K562 (cell line): ENCODE data around the gene ID4. TPM values are rescaled to one million over a fixed set of nuclear protein-coding genes. Genes with fewer than 3 reads are reported as not detected.
"Not testable (repeated sequence)": the region's sequence is repeated elsewhere in the genome, so short reads cannot be mapped to it uniquely, and the experiment has no call there.

ENCODE experiments used
- ATAC-seq: fragments of 200-7000 bp; cut with Tn5 transposase; 3 replicates; pipeline ENCODE4 v1.9.1; 2020; ENCODE audit warnings: moderate library complexity
- BruUV-seq: library from RNA; stranded (reverse); fragments of 400-500 nt; replicated peaks from 2 replicates; lab custom pipeline; 2021; lab: Mats Ljungman, UMichigan
- CTCF ChIA-PET: fragments of 300-600 bp; formaldehyde crosslinking; extraction: SDS; loops from one replicate; lab custom pipeline; 2021; ENCODE audit warnings: low intra/inter-chr PET ratio; lab: Yijun Ruan, JAX
- POLR2A ChIA-PET: fragments of 300-600, 350-650 bp; sonication (Branson Sonifier 250); formaldehyde crosslinking; extraction: SDS; loops from one replicate; lab custom pipeline; 2021; ENCODE audit warnings: antibody characterized with exemption, inconsistent platforms; lab: Yijun Ruan, JAX
- DNase-seq, 4 experiments: peaks; one replicate each; pipeline versions ENCODE4 v3.0.0 to v3.0.0-alpha.2; 2011 to 2018; ENCODE audit warnings: low spot score in 3 of 4, mixed read lengths in 3 of 4; ENCODE audit errors: extremely low read depth in 1 of 4
- FAIRE-seq: peaks from 2 replicates; lab custom pipeline; 2011; peaks lifted over from hg19 to GRCh38; lab: Jason Lieb, UNC
- H2AFZ ChIP-seq: 2 replicates; pipeline ENCODE4 v1.6.0; 2011; ENCODE audit warnings: low read depth, low read length, control low read depth, inconsistent platforms
- H3K27ac ChIP-seq: fragments of 200-600 bp; 3 replicates; pipeline ENCODE4 v1.8.0; 2011; ENCODE audit warnings: low read depth, mild to moderate bottlenecking, control low read depth, inconsistent platforms, low read length, moderate library complexity, mixed read lengths; ENCODE audit errors: extremely low read depth
- H3K27me3 ChIP-seq, 2 experiments: fragments of 300-600 bp in 1 of 2; 2 replicates in 1 of 2; 3 replicates in 1 of 2; pipeline versions ENCODE4 v1.6.0 to v1.8.0; 2011; ENCODE audit warnings: inconsistent platforms in 2 of 2, low read length in 2 of 2, mild to moderate bottlenecking in 1 of 2, mixed read lengths in 1 of 2, moderate library complexity in 1 of 2; ENCODE audit not compliant: control insufficient read depth in 2 of 2, insufficient read depth in 2 of 2
- H3K36me3 ChIP-seq: fragments of 300-600 bp; 3 replicates; pipeline ENCODE4 v1.8.0; 2011; ENCODE audit warnings: mild to moderate bottlenecking, low read length, inconsistent platforms; ENCODE audit not compliant: control insufficient read depth, insufficient read depth
- H3K4me1 ChIP-seq, 2 experiments: fragments of 200-600 bp in 1 of 2; replicated peaks in 1 of 2; 2 replicates in 1 of 2; 3 replicates in 1 of 2; pipeline versions ENCODE4 v1.5.1 to v1.8.0; 2011; ENCODE audit warnings: inconsistent platforms in 2 of 2, low read length in 2 of 2, mild to moderate bottlenecking in 1 of 2, mixed read lengths in 1 of 2, moderate library complexity in 1 of 2; ENCODE audit not compliant: control insufficient read depth in 2 of 2, insufficient read depth in 2 of 2
- H3K4me2 ChIP-seq: 2 replicates; pipeline ENCODE4 v1.6.1; 2011; ENCODE audit warnings: low read length, control low read depth, inconsistent platforms, mixed read lengths; ENCODE audit not compliant: insufficient read depth
- H3K4me3 ChIP-seq: fragments of 200-600 bp; sonication (generic), shearing (Covaris generic); 2 replicates; pipeline ENCODE4 v1.5.1; 2016; ENCODE audit warnings: control low read depth, inconsistent platforms
- H3K79me2 ChIP-seq: fragments of 200-600 bp; 3 replicates; pipeline ENCODE4 v1.8.0; 2011; ENCODE audit warnings: low read length, inconsistent platforms; ENCODE audit not compliant: control insufficient read depth, insufficient read depth
- H3K9ac ChIP-seq, 2 experiments: 2 replicates each; pipeline versions ENCODE4 v1.6.0 to v1.6.1; 2011; ENCODE audit warnings: low read depth in 2 of 2, low read length in 2 of 2, control low read depth in 1 of 2, inconsistent platforms in 1 of 2, mild to moderate bottlenecking in 1 of 2, mixed read lengths in 1 of 2; ENCODE audit not compliant: insufficient read depth in 1 of 2
- H3K9me1 ChIP-seq: one replicate; pipeline ENCODE4 v1.6.0; 2011; ENCODE audit warnings: inconsistent platforms, mild to moderate bottlenecking, low read length, moderate library complexity; ENCODE audit not compliant: control insufficient read depth, insufficient read depth
- H3K9me3 ChIP-seq: replicated peaks from 2 replicates; pipeline ENCODE4 v1.5.1; 2011; ENCODE audit warnings: low read depth, low read length, inconsistent platforms; ENCODE audit not compliant: control insufficient read depth, insufficient read depth
- H4K20me1 ChIP-seq: replicated peaks from 2 replicates; pipeline ENCODE4 v1.6.1; 2011; ENCODE audit warnings: low read length, inconsistent platforms, mixed read lengths; ENCODE audit not compliant: control insufficient read depth, insufficient read depth
- KHSRP ChIP-seq: fragments of 450-650 bp; IDR thresholded peaks from 2 replicates; pipeline ENCODE4 v1.6.1; 2017
- WHSC1 ChIP-seq: IDR thresholded peaks from one replicate; pipeline ENCODE4 v1.6.1; 2012; ENCODE audit warnings: low read length, control low read depth, inconsistent platforms
- WGBS: fragments of 100-300 bp; shearing (Covaris generic); methylation state at CpG from one replicate; pipeline ENCODE4 v1.1.6; 2016; ENCODE audit warnings: low coverage, mixed read lengths; ENCODE audit not compliant: insufficient coverage; ENCODE audit errors: missing lambda C conversion rate; 5-methylcytosine and 5-hydroxymethylcytosine counted together
- in situ Hi-C: fragments of 300-500 bp; cut with MboI; formaldehyde crosslinking; loops from 4 replicates; pipeline ENCODE4 v1.15.0; 2018; ENCODE audit warnings: inconsistent platforms, mixed read lengths
- intact Hi-C: fragments of 100-400 bp; cut with micrococcal nuclease; formaldehyde crosslinking; loops from 2 replicates; pipeline ENCODE4 v1.14.2; 2022
- polyA plus RNA-seq, 8 experiments: library from polyadenylated mRNA; depleted of rRNA in 4 of 8; stranded (reverse) in 5 of 8; unstranded in 3 of 8; fragments of >200 nt; fragmentation: Nextera tagmentation in 2 of 8; fragmentation: Illumina TruSeq in 1 of 8; extraction: Ambion mirVana in 2 of 8; extraction: Trizol in 1 of 8; gene quantifications; 2 replicates each; pipeline versions ENCODE4 v1.2.1 to v1.2.3, GENCODE V29; 2011 to 2014; ENCODE audit warnings: inconsistent platforms in 1 of 8, missing spikeins in 1 of 8
- total RNA-seq, 7 experiments: library from RNA; depleted of rRNA in 6 of 7; stranded (reverse); fragments of >200 nt in 6 of 7; fragmentation: Illumina TruSeq in 2 of 7; extraction: Trizol in 2 of 7; gene quantifications; 2 replicates each; pipeline versions ENCODE4 v1.2.1 to v1.2.3, GENCODE V29; 2011 to 2021; ENCODE audit warnings: low replicate concordance in 1 of 7
- TF ChIP-seq, protein P1 (sequence below): fragments of 250-450 bp; sonication (Bioruptor Pico); IDR thresholded peaks from 2 replicates; pipeline ENCODE4 v1.4.0; 2020; ENCODE audit warnings: mild to moderate bottlenecking
- TF ChIP-seq, protein P2 (sequence below): IDR thresholded peaks from 3 replicates; pipeline ENCODE4 v1.6.1; 2011; ENCODE audit warnings: borderline replicate concordance, mild to moderate bottlenecking; ENCODE audit not compliant: insufficient read length, insufficient read depth

The ID4 gene
- total and polyA plus RNA-seq, 9 of the 15 experiments (the other 6 are each of a cell fraction or from before 2014, with no cell fraction given): not detected

DNA sequence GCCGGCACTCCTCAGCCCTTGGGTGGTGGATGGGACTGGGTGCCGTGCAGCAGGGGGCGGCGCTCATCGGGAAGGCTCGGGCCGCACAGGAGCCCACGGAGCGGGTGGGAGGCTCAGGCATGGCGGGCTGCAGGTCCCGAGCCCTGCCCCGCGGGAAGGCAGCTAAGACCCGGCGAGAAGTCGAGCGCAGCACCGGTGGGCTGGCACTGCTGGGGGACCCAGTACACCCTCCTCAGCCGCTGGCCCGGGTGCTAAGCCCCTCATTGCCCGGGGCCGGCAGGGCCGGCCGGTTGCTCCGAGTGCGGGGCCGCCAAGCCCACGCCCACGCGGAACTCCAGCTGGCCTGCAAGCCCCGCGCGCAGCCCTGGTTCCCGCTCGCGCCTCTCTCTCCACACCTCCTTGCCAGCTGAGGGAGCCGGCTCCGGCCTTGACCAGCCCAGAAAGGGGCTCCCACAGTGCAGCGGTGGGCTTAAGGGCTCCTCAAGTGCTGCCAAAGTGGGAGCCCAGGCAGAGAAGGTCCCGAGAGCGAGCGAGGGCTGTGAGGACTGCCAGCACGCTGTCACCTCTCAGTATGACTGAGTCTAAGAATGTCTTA is 17.3 kb downstream of the ID4 start:
- 2% methylated on average over 30 of the region's 43 CpGs for WGBS
- H3K9me3 ChIP-seq, H3K4me3 ChIP-seq, POLR2A ChIA-PET, H3K4me1 ChIP-seq, H3K79me2 ChIP-seq, H3K9me1 ChIP-seq, DNase-seq, H2AFZ ChIP-seq, H3K9ac ChIP-seq, FAIRE-seq, CTCF ChIA-PET, H3K4me2 ChIP-seq, BruUV-seq, H3K27ac ChIP-seq, H3K36me3 ChIP-seq, H4K20me1 ChIP-seq, ATAC-seq: not testable (repeated sequence)
- in situ Hi-C loops: loop anchor here (25.0 kb wide), 1 partner anchor 1267 kb away; no protein-coding TSS in a partner anchor
- H3K27me3 ChIP-seq: peaks cover 7 to 16% of the 10 kb centered on the region in 2 experiments; a peak in 3 of 5 replicates
- intact Hi-C loops: loop anchor here (5.0 kb wide), 1 partner anchor 203 kb away; no protein-coding TSS in a partner anchor

DNA sequence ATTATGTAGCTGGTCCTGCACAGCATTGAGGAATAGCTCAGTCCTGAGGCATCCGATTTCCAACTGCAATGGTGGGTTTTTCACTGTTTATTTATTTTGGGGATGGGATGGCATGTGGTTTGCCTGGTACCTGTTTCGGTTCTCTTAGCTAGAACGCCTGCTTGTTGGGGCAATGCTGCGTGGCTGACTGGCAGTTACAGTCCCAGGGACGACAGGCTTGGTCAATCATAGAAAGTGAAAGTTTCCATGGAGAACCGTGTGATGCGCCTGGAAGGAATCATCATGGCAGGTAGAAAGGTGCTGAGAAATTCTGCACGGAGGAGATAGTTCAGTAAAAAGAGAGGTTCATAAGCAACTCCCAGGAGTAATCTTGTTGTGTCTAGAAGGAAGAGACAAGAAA is 18.4 kb downstream of the ID4 start:
- no peaks in the 10 kb centered on the region for H3K36me3 ChIP-seq
- no peaks in the 10 kb centered on the region; a peak in 1 of 5 replicates for H3K4me1 ChIP-seq
- H4K20me1 ChIP-seq: no peaks in the 10 kb centered on the region
- BruUV-seq: no TSS peak
- ChIA-PET POLR2A (no interaction called here), CTCF (no interaction called here)
- in situ Hi-C loops (loop anchor here (25.0 kb wide), 1 partner anchor 1268 kb away; no protein-coding TSS in a partner anchor), intact Hi-C loops (no loop called here)
- H3K9me1 ChIP-seq: no peaks in the 10 kb centered on the region
- FAIRE-seq (no peak), DNase-seq (no peak), ATAC-seq (no peak)
- TF ChIP-seq, protein P1, sequence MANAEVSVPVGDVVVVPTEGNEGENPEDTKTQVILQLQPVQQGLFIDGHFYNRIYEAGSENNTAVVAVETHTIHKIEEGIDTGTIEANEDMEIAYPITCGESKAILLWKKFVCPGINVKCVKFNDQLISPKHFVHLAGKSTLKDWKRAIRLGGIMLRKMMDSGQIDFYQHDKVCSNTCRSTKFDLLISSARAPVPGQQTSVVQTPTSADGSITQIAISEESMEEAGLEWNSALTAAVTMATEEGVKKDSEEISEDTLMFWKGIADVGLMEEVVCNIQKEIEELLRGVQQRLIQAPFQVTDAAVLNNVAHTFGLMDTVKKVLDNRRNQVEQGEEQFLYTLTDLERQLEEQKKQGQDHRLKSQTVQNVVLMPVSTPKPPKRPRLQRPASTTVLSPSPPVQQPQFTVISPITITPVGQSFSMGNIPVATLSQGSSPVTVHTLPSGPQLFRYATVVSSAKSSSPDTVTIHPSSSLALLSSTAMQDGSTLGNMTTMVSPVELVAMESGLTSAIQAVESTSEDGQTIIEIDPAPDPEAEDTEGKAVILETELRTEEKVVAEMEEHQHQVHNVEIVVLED (CRISPR knock-in tag): no peak
- TF ChIP-seq KHSRP: no peak
- no peak for TF ChIP-seq WHSC1
- TF ChIP-seq, protein P2, sequence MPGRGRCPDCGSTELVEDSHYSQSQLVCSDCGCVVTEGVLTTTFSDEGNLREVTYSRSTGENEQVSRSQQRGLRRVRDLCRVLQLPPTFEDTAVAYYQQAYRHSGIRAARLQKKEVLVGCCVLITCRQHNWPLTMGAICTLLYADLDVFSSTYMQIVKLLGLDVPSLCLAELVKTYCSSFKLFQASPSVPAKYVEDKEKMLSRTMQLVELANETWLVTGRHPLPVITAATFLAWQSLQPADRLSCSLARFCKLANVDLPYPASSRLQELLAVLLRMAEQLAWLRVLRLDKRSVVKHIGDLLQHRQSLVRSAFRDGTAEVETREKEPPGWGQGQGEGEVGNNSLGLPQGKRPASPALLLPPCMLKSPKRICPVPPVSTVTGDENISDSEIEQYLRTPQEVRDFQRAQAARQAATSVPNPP: no peak
- peaks cover 7 to 16% of the 10 kb centered on the region in 2 experiments; a peak in 3 of 5 replicates for H3K27me3 ChIP-seq
- WGBS: under 1% methylated on average over 8 of the region's 8 CpGs
- no peak overlapping the region for H3K4me3 ChIP-seq
- H3K79me2 ChIP-seq: no peaks in the 10 kb centered on the region
- no peak overlapping the region for H3K27ac ChIP-seq
- H3K9ac ChIP-seq: no peak overlapping the region
- no peak overlapping the region for H2AFZ ChIP-seq
- H3K4me2 ChIP-seq: no peak overlapping the region
- no peaks in the 10 kb centered on the region for H3K9me3 ChIP-seq
